HepG2 (cell line): Measurements from ENCODE around the gene PIM3. TPM values are rescaled to one million over a fixed set of nuclear protein-coding genes. Genes with fewer than 3 reads are reported as not detected.

Experiments used
- CBFB ChIP-seq: sonication (generic); formaldehyde crosslinking; IDR thresholded peaks from 2 replicates; pipeline ENCODE4 v1.4.0; 2020; ENCODE audit warnings: missing genetic modification reagents
- ETV5 ChIP-seq: IDR thresholded peaks from 2 replicates; pipeline ENCODE4 v1.6.1; 2018; ENCODE audit warnings: missing biosample characterization, missing genetic modification reagents, inconsistent platforms, borderline replicate concordance
- GLI4 ChIP-seq: sonication (generic); formaldehyde crosslinking; IDR thresholded peaks from 2 replicates; pipeline ENCODE4 v1.5.1; 2020; ENCODE audit warnings: missing genetic modification reagents, mild to moderate bottlenecking, moderate library complexity, borderline replicate concordance
- HOXA9 ChIP-seq: sonication (generic); formaldehyde crosslinking; IDR thresholded peaks from 2 replicates; pipeline ENCODE4 v1.8.1; 2022; ENCODE audit warnings: missing genetic modification reagents, mild to moderate bottlenecking, moderate library complexity, borderline replicate concordance
- MTA3 ChIP-seq: sonication (generic); formaldehyde crosslinking; IDR thresholded peaks from 2 replicates; pipeline ENCODE4 v1.4.0; 2020; ENCODE audit warnings: missing genetic modification reagents
- PRDM10 ChIP-seq: sonication (generic); formaldehyde crosslinking; IDR thresholded peaks from 2 replicates; pipeline ENCODE4 v1.4.0; 2020; ENCODE audit warnings: low read depth, missing genetic modification reagents
- RELA ChIP-seq: sonication (generic); formaldehyde crosslinking; IDR thresholded peaks from 2 replicates; pipeline ENCODE4 v1.4.0; 2020; ENCODE audit warnings: missing genetic modification reagents
- SCMH1 ChIP-seq: sonication (generic); formaldehyde crosslinking; IDR thresholded peaks from 2 replicates; pipeline ENCODE4 v1.9.0; 2021; ENCODE audit warnings: missing genetic modification reagents, mild to moderate bottlenecking, borderline replicate concordance
- SMARCC2 ChIP-seq: fragments of 450-650 bp; IDR thresholded peaks from 2 replicates; pipeline ENCODE4 v1.6.1; 2017; ENCODE audit warnings: antibody characterized with exemption, mild to moderate bottlenecking
- SNAPC4 ChIP-seq: sonication (generic); formaldehyde crosslinking; IDR thresholded peaks from 2 replicates; pipeline ENCODE4 v1.4.0; 2020; ENCODE audit warnings: mild to moderate bottlenecking, missing genetic modification reagents
- STAG1 ChIP-seq: sonication (generic); formaldehyde crosslinking; IDR thresholded peaks from 2 replicates; pipeline ENCODE4 v1.4.0; 2020; ENCODE audit warnings: missing genetic modification reagents
- ZBTB33 ChIP-seq: sonication (generic); formaldehyde crosslinking; IDR thresholded peaks from 2 replicates; pipeline ENCODE4 v1.4.0; 2020; ENCODE audit warnings: missing genetic modification reagents
- ZFP36L1 ChIP-seq: sonication (generic); formaldehyde crosslinking; IDR thresholded peaks from 2 replicates; pipeline ENCODE4 v1.8.0; 2022; ENCODE audit warnings: mild to moderate bottlenecking, missing genetic modification reagents, moderate library complexity
- ZNF331 ChIP-seq: sonication (generic); formaldehyde crosslinking; IDR thresholded peaks from 2 replicates; pipeline ENCODE4 v1.4.0; 2020; ENCODE audit warnings: missing genetic modification reagents
- ZNF691 ChIP-seq: sonication (generic); formaldehyde crosslinking; IDR thresholded peaks from 2 replicates; pipeline ENCODE4 v1.4.0; 2020; ENCODE audit warnings: missing genetic modification reagents, low read depth, mild to moderate bottlenecking, borderline replicate concordance
- polyA plus RNA-seq, 8 experiments: library from polyadenylated mRNA; depleted of rRNA in 3 of 8; stranded (reverse) in 7 of 8; unstranded in 1 of 8; fragments of >200 nt; fragmentation: Illumina TruSeq in 4 of 8; extraction: Trizol in 4 of 8; gene quantifications; 2 replicates each; pipeline versions ENCODE4 v1.2.1 to v1.2.3, GENCODE V29; 2011 to 2016; ENCODE audit warnings: low read depth in 4 of 8, missing spikeins in 1 of 8, mixed read lengths in 1 of 8; ENCODE audit not compliant: insufficient read depth in 1 of 8
- total RNA-seq, 5 experiments: library from RNA; depleted of rRNA; stranded (reverse); fragments of >200 nt; fragmentation: Illumina TruSeq; extraction: Trizol; gene quantifications; 2 replicates each; pipeline ENCODE4 v1.2.3, GENCODE V29; 2016; ENCODE audit warnings: low read depth in 1 of 5

PIM3 gene
- total and polyA plus RNA-seq, 2 of the 13 experiments (the other 11 are each of a cell fraction or from before 2014, with no cell fraction given), result 21.6 to 31.2 TPM

- TF ChIP-seq MTA3 (CRISPR knock-in tag) (no peak), GLI4 (CRISPR knock-in tag) (0 out of 2 replicates have a peak, but pooled peaks have one; percentile 13), SMARCC2 (no peak), SNAPC4 (0 out of 2 replicates have a peak, but pooled peaks have one; percentile 39), ZNF331 (peak; percentile 32; the same call in 1 of the 2 replicates), ZNF691 (CRISPR knock-in tag) (peak; percentile 45; the same call in 1 of the 2 replicates), ZBTB33 (peak; percentile 74), CBFB (no peak), SCMH1 (CRISPR knock-in tag) (no peak), PRDM10 (CRISPR knock-in tag) (0 out of 2 replicates have a peak, but pooled peaks have one; percentile 39), ZFP36L1 (no peak), HOXA9 (no peak), RELA (0 out of 2 replicates have a peak, but pooled peaks have one; percentile 35), STAG1 (CRISPR knock-in tag) (peak; percentile 96), ETV5 (CRISPR knock-in tag) (peak; percentile 39)
Observed at GRCh38 chr22:49930596-49931412, 29.8 kb upstream of the PIM3 start (continued).
